HTERT RPE-1 (cell line): ENCODE results near the gene CNTF.

ENCODE experiments used
- in situ Hi-C: fragments of 300-500 bp; cut with MboI; formaldehyde crosslinking; loops from 4 replicates; pipeline ENCODE4 v1.14.3; 2020; ENCODE audit warnings: low sequenced_read_pairs

CNTF gene

GRCh38 chr11:58641803-58642581 lies 19.5 kb downstream of the CNTF start:
- in situ Hi-C loops = no loop called here

GRCh38 chr11:58645854-58646253 lies 23.4 kb downstream of the CNTF start:
- in situ Hi-C loops = no loop called here

DNA sequence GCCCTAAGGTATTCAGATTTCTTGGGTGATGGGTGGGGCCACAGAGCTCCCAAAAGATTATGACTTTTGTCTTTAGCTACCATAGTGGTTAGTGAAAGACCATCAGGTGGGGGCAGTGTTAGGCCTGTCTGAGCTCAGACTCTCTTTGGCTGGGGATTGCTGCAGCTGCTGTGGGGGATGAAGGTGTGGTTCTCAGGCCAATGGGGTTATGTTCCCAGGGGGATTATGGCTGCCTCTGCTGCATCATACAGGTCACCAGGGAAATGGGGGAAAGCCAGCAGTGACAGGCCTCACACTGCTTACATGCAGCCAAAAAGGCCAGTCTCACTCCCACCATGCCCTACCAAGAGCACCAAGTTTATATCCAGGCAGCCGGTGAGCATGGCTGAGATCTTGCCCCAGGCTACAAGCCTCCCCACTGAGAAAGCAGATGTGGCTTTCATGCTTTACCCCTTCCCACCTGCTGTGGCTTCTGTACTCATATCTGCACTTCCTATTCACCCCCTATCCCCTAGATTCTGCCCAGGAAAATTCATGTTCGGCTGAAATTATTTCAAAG lies 24.8 kb downstream of the CNTF start:
- in situ Hi-C loops = no loop called here

DNA sequence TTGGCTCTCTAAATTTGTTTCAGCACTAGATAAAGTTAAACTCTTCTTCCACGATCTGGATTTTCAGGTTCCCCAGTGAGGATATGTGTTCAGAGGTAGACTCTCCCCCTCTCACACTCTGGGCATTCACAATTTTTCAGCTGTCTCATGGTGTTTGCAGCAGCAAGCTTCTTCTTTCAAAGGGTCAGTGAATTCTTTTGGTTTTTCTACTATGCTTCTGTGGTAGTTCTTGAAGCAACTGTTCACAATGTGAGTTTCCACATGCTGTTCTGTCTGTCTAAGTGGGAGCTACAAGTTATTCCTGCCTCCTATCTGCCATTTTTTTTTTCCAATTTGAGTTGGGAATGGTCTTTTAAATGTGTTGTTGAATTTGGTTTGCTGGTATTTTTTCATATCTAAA lies 25.4 kb downstream of the CNTF start:
- in situ Hi-C loops = no loop called here

GRCh38 chr11:58649623-58650022 lies 27.2 kb downstream of the CNTF start:
- in situ Hi-C loops = no loop called here

- in situ Hi-C loops = no loop called here
Observed at GRCh38 chr11:58650496-58650895, 28.0 kb downstream of the CNTF start.

GRCh38 chr11:58652726-58653280 lies 30.3 kb downstream of the CNTF start:
- in situ Hi-C loops = no loop called here

DNA sequence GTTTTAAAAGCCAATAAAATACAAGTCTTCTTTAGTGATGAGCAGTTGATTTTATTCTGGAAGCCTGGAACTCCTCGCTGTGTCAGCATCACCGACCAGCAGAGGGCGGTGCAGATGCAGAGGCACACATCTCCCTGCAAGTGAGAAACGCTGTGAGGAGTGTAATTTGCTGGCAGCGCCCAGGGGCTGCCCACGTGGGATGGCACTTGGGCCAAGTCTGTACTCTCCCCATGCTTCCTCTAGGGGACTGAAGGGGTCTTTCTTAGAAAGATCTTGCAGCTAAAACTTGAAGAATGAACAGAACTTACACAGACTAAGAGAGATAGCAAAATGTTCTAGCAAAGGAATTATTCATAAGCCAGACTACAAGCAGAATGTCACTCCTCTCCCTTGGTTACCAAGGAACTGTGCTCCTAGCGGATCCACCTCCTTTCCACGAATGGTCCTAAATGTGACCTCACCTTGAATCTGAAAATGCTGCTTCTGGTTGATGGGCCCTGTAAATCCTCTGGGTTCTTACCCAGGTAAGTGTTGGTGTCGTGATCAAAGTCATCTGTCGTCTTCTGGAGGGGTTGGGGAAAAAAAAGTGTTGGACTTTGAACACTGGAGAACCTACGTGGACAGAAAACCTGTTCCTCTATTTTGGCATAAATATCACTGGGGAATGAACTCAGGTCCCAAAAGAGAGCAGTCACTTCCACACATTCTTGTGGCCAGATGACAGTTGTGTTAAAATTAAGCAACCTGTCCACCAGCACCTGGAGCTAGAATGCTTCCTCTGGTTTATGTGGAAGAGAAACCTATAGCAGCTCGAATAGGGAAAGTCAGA lies 31.8 kb downstream of the CNTF start:
- in situ Hi-C loops = no loop called here

DNA sequence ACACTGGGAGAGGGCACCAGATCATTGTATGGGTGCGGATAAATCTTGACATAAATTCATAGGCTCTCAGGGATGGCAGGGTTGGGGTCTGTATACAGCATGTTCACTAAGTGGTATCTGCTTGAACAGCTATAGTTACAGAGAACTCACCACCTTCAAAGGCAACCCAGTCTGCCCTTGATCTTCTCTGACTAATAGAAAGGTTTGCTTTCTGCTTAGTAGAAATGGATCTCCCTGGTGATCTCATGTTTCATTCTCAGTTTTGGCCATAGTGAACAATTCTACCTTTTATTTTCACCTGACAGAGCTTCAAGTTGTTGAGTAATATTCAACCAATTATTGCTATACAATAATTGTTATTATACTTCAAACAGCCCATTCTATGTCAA lies 32.4 kb downstream of the CNTF start:
- in situ Hi-C loops = no loop called here

DNA sequence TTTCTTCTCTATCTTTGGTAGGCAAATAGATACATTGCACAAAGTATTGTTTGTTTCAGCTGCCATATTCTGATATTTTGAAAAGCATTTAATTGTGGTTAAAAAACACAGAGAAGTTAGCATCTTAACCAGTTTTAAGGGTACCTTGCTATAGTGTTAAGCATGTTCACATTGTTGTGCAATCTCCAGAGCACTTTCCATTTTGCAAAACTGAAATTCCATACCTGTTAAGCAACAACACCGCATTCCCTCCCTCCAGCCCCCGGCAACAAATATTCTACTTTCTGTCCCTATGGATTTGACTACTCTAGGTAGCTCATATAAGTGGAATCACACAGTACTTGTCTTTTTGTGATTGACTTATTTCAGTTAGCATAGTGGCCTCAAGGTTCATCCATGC lies 33.9 kb downstream of the CNTF start:
- in situ Hi-C loops = no loop called here

DNA sequence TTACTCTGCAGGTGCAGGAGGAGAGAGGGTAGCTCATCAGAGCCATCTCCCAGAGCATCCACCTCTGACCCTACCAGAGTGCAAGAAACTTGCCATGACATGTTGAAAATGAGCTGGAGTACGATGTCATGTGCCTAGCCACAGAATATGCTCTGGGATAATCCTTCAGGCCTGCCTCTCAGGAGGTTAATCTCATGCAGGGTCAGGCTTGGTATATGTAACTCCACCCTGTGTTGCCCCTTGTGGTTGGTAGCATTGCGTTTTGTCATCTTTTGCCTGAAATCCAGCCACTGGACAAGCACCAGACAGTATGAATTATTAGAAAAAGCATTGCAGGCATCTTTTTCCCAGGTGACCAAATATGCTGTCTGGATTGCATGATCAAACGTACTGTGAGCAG lies 36.2 kb downstream of the CNTF start:
- in situ Hi-C loops = no loop called here

- in situ Hi-C loops = no loop called here
Observed at GRCh38 chr11:58659404-58659803, 36.9 kb downstream of the CNTF start.

- in situ Hi-C loops = no loop called here
Observed at GRCh38 chr11:58659910-58660570, 37.6 kb downstream of the CNTF start.

- in situ Hi-C loops = no loop called here
Observed at GRCh38 chr11:58671983-58672633, 49.6 kb downstream of the CNTF start.

GRCh38 chr11:58674609-58675008 lies 52.1 kb downstream of the CNTF start:
- in situ Hi-C loops = no loop called here
